SU-DHL-6 (cell line): Measurements from ENCODE around the gene SLC28A3.

Experiments
- EZH2phosphoT487 ChIP-seq: fragments of 200-600 bp; sonication (generic), shearing (Covaris generic); conservative IDR thresholded peaks from 2 replicates; pipeline ENCODE4 v1.6.1; 2018; ENCODE audit warnings: mild to moderate bottlenecking, antibody characterized with exemption, low read length, moderate library complexity, mixed read lengths
- TF ChIP-seq, protein P1 (sequence below): fragments of 200-600 bp; sonication (generic); IDR thresholded peaks from one replicate; pipeline ENCODE4 v1.5.1; 2017; ENCODE audit warnings: antibody characterized with exemption, mild to moderate bottlenecking, low read length, moderate library complexity; ENCODE audit not compliant: insufficient read depth, poor library complexity, severe bottlenecking

DNA sequence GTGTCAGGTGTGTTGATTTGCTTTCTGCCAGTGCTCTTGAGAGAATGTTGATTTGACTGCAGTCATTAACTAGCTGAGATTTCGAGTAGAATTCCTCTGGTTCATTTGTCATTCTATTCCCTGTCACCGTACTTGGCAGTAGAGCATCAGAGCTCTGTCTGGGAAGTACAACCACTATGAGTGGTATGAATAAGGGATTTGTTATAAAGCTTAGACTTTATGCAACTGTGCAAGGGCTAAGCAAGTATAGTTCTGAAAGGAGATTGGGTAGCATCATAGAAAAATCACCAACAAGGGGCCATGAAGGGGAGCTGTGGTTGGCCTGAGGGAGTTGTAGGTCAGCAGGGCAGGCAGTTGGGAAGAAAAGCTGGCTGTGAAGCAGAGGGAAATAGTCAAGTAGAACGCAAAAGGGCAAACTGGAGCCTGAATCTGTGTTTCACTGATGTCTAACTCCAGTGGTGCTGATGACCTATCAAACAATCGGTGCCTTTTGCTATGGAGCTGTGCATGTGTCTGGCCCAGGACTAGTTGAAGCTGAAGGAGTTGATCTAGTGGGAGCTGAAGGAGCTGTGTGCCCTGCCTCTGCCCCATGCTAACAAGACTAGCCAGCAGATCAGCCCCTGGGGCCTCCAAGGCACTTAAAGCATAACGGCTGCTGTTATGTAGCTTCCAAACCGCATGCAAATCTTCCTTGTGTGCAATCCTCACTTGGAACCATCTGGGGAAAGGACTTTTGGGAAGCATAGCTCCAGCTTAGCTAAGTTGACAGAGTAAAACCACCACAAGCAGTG is 110.0 kb downstream of the SLC28A3 start:
- TF ChIP-seq, protein P1, sequence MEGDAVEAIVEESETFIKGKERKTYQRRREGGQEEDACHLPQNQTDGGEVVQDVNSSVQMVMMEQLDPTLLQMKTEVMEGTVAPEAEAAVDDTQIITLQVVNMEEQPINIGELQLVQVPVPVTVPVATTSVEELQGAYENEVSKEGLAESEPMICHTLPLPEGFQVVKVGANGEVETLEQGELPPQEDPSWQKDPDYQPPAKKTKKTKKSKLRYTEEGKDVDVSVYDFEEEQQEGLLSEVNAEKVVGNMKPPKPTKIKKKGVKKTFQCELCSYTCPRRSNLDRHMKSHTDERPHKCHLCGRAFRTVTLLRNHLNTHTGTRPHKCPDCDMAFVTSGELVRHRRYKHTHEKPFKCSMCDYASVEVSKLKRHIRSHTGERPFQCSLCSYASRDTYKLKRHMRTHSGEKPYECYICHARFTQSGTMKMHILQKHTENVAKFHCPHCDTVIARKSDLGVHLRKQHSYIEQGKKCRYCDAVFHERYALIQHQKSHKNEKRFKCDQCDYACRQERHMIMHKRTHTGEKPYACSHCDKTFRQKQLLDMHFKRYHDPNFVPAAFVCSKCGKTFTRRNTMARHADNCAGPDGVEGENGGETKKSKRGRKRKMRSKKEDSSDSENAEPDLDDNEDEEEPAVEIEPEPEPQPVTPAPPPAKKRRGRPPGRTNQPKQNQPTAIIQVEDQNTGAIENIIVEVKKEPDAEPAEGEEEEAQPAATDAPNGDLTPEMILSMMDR = no peak
- no peak for TF ChIP-seq EZH2phosphoT487
